Muscle layer of duodenum (tissue), 2 donors: ENCODE measurements around the gene SHH.
A peak's percentile ranks its signal among the peaks of the same experiment; 100 is the strongest.

Experiments
- H3K27ac ChIP-seq: one replicate; pipeline ENCODE4 v1.7.0; 2013; ENCODE audit warnings: mild to moderate bottlenecking, low read length
- H3K27me3 ChIP-seq: one replicate; pipeline ENCODE4 v1.7.0; 2013; ENCODE audit warnings: low read depth, mild to moderate bottlenecking, control low read depth, low read length
- H3K36me3 ChIP-seq, 2 donors: one replicate each; pipeline ENCODE4 v1.7.0; 2013; ENCODE audit warnings: low read length in 2 of 2, control low read depth in 1 of 2, mild to moderate bottlenecking in 1 of 2; ENCODE audit not compliant: insufficient read depth in 2 of 2, control insufficient read depth in 1 of 2
- H3K4me1 ChIP-seq, 2 donors: one replicate each; pipeline ENCODE4 v1.7.0; 2013; ENCODE audit warnings: low read length in 2 of 2, mild to moderate bottlenecking in 2 of 2, control low read depth in 1 of 2, moderate library complexity in 1 of 2; ENCODE audit not compliant: insufficient read depth in 2 of 2, control insufficient read depth in 1 of 2
- H3K4me3 ChIP-seq, 2 donors: one replicate each; pipeline ENCODE4 v1.7.0; 2013; ENCODE audit warnings: low read length in 2 of 2, low read depth in 1 of 2, mild to moderate bottlenecking in 1 of 2
- H3K9me3 ChIP-seq, 2 donors: one replicate each; pipeline ENCODE4 v1.7.0; 2013; ENCODE audit warnings: low read length in 2 of 2, control low read depth in 1 of 2, mild to moderate bottlenecking in 1 of 2; ENCODE audit not compliant: control insufficient read depth in 1 of 2
- donor health status: healthy.

The SHH gene

GRCh38 chr7:155766966-155767916, 45.0 kb downstream of the SHH start:
- Histone ChIP-seq H3K27ac (no peak overlapping the region), H3K36me3 (peaks cover 48 to 67% of the 10 kb centered on the region in 2 donors), H3K9me3 (no peaks in the 10 kb centered on the region), H3K4me1 (peaks cover 0 to 9% of the 10 kb centered on the region in 2 donors), H3K27me3 (no peaks in the 10 kb centered on the region), H3K4me3 (no peak overlapping the region)

DNA sequence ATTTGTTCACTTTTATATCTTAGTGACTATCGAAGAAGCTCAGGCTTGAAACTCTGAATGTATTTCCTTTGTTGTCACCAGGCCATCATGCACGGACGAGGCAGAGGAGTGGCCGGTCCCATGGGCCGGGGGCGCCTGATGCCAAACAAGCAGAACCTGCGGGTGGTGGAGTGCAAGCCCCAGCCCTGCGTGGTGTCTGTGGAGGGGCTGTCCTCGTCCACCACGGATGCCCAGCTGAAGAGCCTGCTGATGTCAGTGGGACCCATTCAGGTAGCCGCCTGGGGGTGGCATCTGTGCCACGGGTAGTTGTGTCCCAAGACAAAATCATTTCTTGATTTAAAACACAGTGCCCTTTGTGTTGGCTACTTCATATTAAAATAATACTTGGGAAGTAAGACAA, 45.9 kb downstream of the SHH start:
- Histone ChIP-seq H3K27me3 (no peaks in the 10 kb centered on the region), H3K9me3 (no peaks in the 10 kb centered on the region), H3K27ac (no peak overlapping the region), H3K4me1 (peaks cover 0 to 9% of the 10 kb centered on the region in 2 donors), H3K4me3 (no peak overlapping the region), H3K36me3 (peaks cover 48 to 64% of the 10 kb centered on the region in 2 donors)

DNA sequence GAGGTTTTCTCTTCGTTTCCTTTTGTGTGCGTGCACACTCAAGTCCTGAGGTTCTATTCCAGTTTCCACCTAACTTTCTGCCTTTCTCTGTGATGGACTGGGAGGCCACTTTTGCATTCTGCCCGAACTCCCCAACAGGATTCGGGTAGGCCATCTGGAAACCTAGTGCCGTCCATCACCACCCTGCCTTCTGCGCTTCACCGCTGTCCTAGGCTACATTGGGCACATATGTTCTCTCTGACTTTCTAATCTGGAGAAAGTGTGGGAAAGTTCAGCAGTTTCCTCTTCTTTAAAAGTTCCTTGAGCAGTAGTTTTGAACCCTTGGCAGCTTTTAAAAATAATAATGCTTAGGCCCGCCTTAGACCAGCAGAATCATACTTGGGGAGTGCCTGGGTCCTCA, 46.8 kb downstream of the SHH start:
- Histone ChIP-seq H3K27ac (no peak overlapping the region), H3K36me3 (peaks cover 48 to 55% of the 10 kb centered on the region in 2 donors)

DNA sequence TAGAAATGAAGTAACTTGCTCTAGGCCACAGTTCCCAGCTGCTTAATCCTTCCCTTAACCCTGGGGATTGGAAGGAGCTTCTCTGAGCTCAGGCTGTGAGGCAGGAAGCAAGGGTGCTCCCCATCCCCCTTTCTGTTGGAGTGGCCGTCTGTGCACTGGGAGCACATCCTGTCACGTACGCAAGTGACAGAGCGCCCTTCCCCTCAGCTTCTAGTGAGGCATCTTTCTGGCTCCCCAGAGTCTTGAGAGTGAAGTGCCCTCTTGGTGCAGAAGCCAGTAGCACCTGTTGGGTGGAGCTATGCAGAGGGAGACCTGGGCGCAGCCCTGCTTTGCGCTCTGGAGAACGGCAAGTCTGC, 47.8 kb downstream of the SHH start:
- Histone ChIP-seq H3K27me3 (no peaks in the 10 kb centered on the region), H3K36me3 (peaks cover 45% of the 10 kb centered on the region in 2 donors), H3K27ac (peak overlapping the region; percentile 33), H3K9me3 (no peaks in the 10 kb centered on the region), H3K4me3 (no peak overlapping the region), H3K4me1 (peaks cover 0 to 9% of the 10 kb centered on the region in 2 donors)

More for the DNA sequence above, 46.8 kb downstream of the SHH start:
- Histone ChIP-seq H3K27me3 (no peaks in the 10 kb centered on the region), H3K4me3 (no peak overlapping the region), H3K9me3 (no peaks in the 10 kb centered on the region), H3K4me1 (peaks cover 0 to 9% of the 10 kb centered on the region in 2 donors)

DNA sequence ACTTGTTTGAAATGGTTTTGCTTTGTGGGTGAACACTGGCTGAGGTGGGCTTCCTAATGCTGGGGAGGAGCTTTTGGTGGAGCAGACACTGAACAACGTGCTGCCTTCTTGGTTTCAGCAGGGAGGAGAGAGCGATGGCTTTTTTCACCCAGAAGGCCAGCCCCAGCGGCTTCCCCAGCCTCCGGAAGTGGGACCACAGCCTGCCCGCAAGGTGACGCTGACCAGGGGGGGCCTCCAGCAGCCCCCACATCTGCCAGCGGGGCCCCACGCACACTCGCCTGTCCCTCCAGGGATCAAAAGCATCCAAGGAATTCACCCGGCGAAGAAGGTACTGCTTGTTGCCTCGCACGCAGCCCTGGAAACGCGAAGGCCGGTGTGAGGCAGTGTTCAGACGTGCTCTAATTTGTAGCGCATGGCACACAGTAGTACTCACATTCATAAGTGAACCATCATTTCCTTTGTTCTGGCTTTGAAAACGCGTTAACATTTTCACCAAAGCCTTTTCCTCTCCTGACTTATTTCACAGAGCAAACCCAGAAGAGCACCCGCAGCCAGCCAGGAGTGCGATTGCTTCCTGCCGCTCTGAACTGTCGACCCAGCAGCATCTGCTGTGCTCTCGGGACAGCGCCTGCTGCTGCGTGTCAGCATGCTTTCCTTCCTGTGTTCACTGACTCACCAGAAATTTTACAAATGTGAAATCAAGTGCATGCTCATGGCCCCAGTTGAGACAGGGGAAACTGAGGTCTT, 48.4 kb downstream of the SHH start:
- H3K4me3 ChIP-seq: no peak overlapping the region
- H3K27ac ChIP-seq: peak overlapping the region; percentile 33
- no peaks in the 10 kb centered on the region for H3K9me3 ChIP-seq
- H3K36me3 ChIP-seq: peaks cover 39 to 40% of the 10 kb centered on the region in 2 donors
- peaks cover 0 to 9% of the 10 kb centered on the region in 2 donors for H3K4me1 ChIP-seq
- H3K27me3 ChIP-seq: no peaks in the 10 kb centered on the region

- H3K9me3 ChIP-seq: no peaks in the 10 kb centered on the region
- H3K27ac ChIP-seq: no peak overlapping the region
- H3K4me3 ChIP-seq: no peak overlapping the region
- H3K27me3 ChIP-seq: no peaks in the 10 kb centered on the region
- peaks cover 0 to 9% of the 10 kb centered on the region in 2 donors for H3K4me1 ChIP-seq
- H3K36me3 ChIP-seq: peaks cover 37 to 44% of the 10 kb centered on the region in 2 donors
These were observed 49.1 kb downstream of the SHH start for GRCh38 chr7:155763122-155763521.

- peaks cover 0 to 9% of the 10 kb centered on the region in 2 donors for H3K4me1 ChIP-seq
- no peak overlapping the region for H3K27ac ChIP-seq
- no peaks in the 10 kb centered on the region for H3K27me3 ChIP-seq
- H3K4me3 ChIP-seq: no peak overlapping the region
- H3K36me3 ChIP-seq: peaks cover 32 to 39% of the 10 kb centered on the region in 2 donors
- H3K9me3 ChIP-seq: no peaks in the 10 kb centered on the region
These were observed 49.6 kb downstream of the SHH start for GRCh38 chr7:155762655-155763054.

- Histone ChIP-seq H3K4me1 (peaks cover 0 to 9% of the 10 kb centered on the region in 2 donors), H3K9me3 (no peaks in the 10 kb centered on the region), H3K4me3 (no peak overlapping the region), H3K27ac (no peak overlapping the region), H3K36me3 (peaks cover 26 to 33% of the 10 kb centered on the region in 2 donors), H3K27me3 (no peaks in the 10 kb centered on the region)
These were observed 50.2 kb downstream of the SHH start for GRCh38 chr7:155762036-155762435.

- Histone ChIP-seq H3K27me3 (no peaks in the 10 kb centered on the region), H3K9me3 (no peaks in the 10 kb centered on the region), H3K36me3 (peaks cover 24 to 26% of the 10 kb centered on the region in 2 donors), H3K27ac (no peak overlapping the region), H3K4me3 (no peak overlapping the region), H3K4me1 (peaks cover 0 to 9% of the 10 kb centered on the region in 2 donors)
These were observed 51.1 kb downstream of the SHH start for GRCh38 chr7:155761162-155761561.

- Histone ChIP-seq H3K4me3 (no peak overlapping the region), H3K27me3 (no peaks in the 10 kb centered on the region), H3K4me1 (peaks cover 0 to 9% of the 10 kb centered on the region in 2 donors), H3K9me3 (no peaks in the 10 kb centered on the region), H3K36me3 (peaks cover 14 to 18% of the 10 kb centered on the region in 2 donors), H3K27ac (no peak overlapping the region)
These were observed 52.4 kb downstream of the SHH start for GRCh38 chr7:155759740-155760430.

- H3K4me3 ChIP-seq: no peak overlapping the region
- no peaks in the 10 kb centered on the region for H3K27me3 ChIP-seq
- no peaks in the 10 kb centered on the region for H3K9me3 ChIP-seq
- H3K27ac ChIP-seq: no peak overlapping the region
- H3K36me3 ChIP-seq: peaks cover 6% of the 10 kb centered on the region in 2 donors
- H3K4me1 ChIP-seq: peaks cover 6 to 17% of the 10 kb centered on the region in 2 donors
These were observed 53.9 kb downstream of the SHH start for GRCh38 chr7:155758348-155758747.
